Activated naive CD8-positive, alpha-beta T cell treated with anti-CD3 and anti-CD28 coated beads, Interleukin-2, amount 10 ng/mL, durations not matched to agents 7 days and 5 days (primary cell): ENCODE results near the gene TMCC3. TPM values are rescaled to one million over a fixed set of nuclear protein-coding genes. Genes with fewer than 3 reads are reported as not detected.

ENCODE experiments used
- ATAC-seq: fragments of 150-1000 bp; cut with Tn5 transposase; one replicate; pipeline ENCODE4 v1.10.0; 2021; ENCODE audit warnings: low read depth, moderate library complexity
- POLR2A ChIA-PET: fragments of 350-600 bp; sonication (Branson Sonifier 250); formaldehyde crosslinking; loops from one replicate; lab custom pipeline; 2021; ENCODE audit warnings: antibody characterized with exemption; lab: Charles Lee
- DNase-seq: peaks from one replicate; pipeline ENCODE4 v3.0.0; 2021
- H3K27ac Mint-ChIP-seq: one replicate; pipeline ENCODE4 v1.8.0; 2022; ENCODE audit warnings: mild to moderate bottlenecking, mixed read lengths
- H3K27me3 Mint-ChIP-seq: one replicate; pipeline ENCODE4 v1.8.0; 2022; ENCODE audit warnings: mild to moderate bottlenecking, moderate library complexity, mixed read lengths
- H3K36me3 Mint-ChIP-seq: one replicate; pipeline ENCODE4 v1.8.0; 2021; ENCODE audit warnings: mild to moderate bottlenecking, mixed read lengths
- H3K4me1 Mint-ChIP-seq: one replicate; pipeline ENCODE4 v1.8.0; 2021; ENCODE audit warnings: mixed read lengths
- H3K4me3 Mint-ChIP-seq: one replicate; pipeline ENCODE4 v1.8.0; 2022; ENCODE audit warnings: mild to moderate bottlenecking, moderate library complexity, mixed read lengths
- H3K9me3 Mint-ChIP-seq: one replicate; pipeline ENCODE4 v1.8.0; 2021; ENCODE audit warnings: mixed read lengths
- total RNA-seq, 2 experiments: library from RNA; stranded (reverse); gene quantifications; one replicate each; pipeline ENCODE4 v1.2.3, GENCODE V29; 2021

TMCC3 gene
- total RNA-seq, 2 experiments from 2014 or later = 0.83 to 1.8 TPM

- peaks cover 3% of the 10 kb centered on the region for H3K36me3 Mint-ChIP-seq
Measured at GRCh38 chr12:94679554-94680195, 29.3 kb upstream of the TMCC3 start.

DNA sequence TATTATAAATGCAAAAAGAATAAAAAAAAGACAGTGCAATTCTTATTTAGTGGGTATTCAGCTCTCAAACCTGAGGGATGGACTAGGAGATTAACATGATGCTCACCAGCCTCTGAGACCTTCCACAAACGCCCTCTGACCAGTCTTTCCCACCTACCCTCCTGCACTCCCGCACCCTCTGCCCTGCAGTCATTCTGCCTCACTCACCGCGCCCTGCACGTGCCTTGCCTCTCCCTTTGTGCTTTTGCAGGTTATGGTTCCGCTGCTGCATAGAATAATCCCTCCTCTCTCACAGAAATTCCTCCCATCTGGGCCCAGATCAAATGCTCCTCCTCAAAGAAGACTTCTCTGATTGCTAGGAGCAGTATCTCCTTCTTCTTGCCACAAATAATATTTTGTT is 28.5 kb upstream of the TMCC3 start:
- POLR2A ChIA-PET = no interaction called here
- H3K36me3 Mint-ChIP-seq = peaks cover 3% of the 10 kb centered on the region
- no peak for ATAC-seq
- DNase-seq = no peak
- peaks cover 21% of the 10 kb centered on the region for H3K27me3 Mint-ChIP-seq
- H3K27ac Mint-ChIP-seq = no peak overlapping the region
- H3K9me3 Mint-ChIP-seq = peaks cover 3% of the 10 kb centered on the region
- H3K4me1 Mint-ChIP-seq = peaks cover 23% of the 10 kb centered on the region
- H3K4me3 Mint-ChIP-seq = no peak overlapping the region

More at GRCh38 chr12:94679554-94680195, 29.3 kb upstream of the TMCC3 start:
- Mint-ChIP-seq H3K9me3 (peaks cover 3% of the 10 kb centered on the region), H3K27ac (no peak overlapping the region), H3K27me3 (peaks cover 21% of the 10 kb centered on the region), H3K4me3 (no peak overlapping the region), H3K4me1 (peaks cover 21% of the 10 kb centered on the region)
- DNase-seq (no peak), ATAC-seq (no peak)
- POLR2A ChIA-PET = no interaction called here

DNA sequence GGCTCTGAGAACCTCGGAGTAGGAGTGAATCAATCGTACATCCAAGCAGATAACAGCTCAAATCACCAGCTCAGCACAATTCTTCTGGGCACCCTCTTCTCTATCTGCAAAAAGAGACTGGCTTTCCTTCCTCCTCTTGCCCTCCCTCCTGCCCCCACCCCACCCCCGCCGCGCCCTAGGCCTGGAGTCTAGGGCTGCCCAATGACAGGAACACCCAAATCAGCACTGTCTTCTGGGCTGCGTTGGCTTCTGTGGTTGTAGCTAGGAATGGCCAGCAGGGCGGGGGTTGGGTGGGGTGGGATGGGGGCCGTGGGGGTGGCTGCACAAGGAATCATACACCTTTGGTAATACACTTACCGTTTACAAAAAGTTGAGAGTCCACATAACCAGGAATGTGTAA is 28.0 kb upstream of the TMCC3 start:
- DNase-seq (no peak), ATAC-seq (no peak)
- Mint-ChIP-seq H3K27ac (no peak overlapping the region), H3K27me3 (peaks cover 21% of the 10 kb centered on the region), H3K4me1 (peaks cover 22% of the 10 kb centered on the region), H3K9me3 (peaks cover 3% of the 10 kb centered on the region), H3K36me3 (peaks cover 3% of the 10 kb centered on the region), H3K4me3 (no peak overlapping the region)
- POLR2A ChIA-PET = no interaction called here

DNA sequence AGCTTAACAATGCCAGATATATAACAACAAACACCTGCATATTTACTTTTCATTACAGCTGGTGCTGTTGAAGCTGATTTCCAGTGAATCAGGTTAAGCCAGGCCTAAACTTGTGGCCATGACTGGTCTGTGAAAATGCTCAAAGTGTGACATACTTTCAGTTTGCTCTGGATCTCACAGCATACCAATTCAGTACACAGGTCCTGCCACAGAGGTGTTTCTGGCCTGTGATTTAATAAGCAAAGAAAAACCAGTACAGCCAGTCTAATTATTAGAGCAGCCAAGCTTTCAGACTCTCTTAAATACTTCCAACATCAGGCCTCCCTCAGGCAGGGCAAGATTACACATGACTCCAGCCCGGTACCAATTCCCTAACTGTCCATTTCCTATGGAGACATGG is 27.4 kb upstream of the TMCC3 start:
- ATAC-seq = no peak
- POLR2A ChIA-PET = no interaction called here
- no peak for DNase-seq
- Mint-ChIP-seq H3K27ac (no peak overlapping the region), H3K4me3 (no peak overlapping the region), H3K36me3 (peaks cover 3% of the 10 kb centered on the region), H3K27me3 (peaks cover 19% of the 10 kb centered on the region), H3K4me1 (peaks cover 20% of the 10 kb centered on the region), H3K9me3 (peaks cover 3% of the 10 kb centered on the region)

DNA sequence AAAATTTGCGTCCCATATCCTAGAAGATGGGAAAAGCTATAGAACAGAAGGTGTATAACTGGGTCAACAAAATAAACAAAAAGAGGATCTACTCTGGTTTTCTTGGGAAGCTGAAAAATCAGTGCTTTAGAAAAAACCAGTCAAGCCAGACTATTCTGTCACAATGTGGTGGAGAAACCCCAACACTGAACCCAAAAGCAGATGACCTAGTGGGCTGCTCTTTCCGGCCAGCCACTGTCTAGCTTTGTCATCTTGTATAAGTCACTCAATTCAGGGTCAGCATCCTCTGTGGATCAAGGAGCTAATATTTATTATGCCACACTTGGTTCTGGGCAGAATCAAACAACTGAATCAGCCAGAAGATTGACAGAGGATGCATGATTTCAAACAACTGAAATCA is 26.6 kb upstream of the TMCC3 start:
- H3K36me3 Mint-ChIP-seq = peaks cover 3% of the 10 kb centered on the region
- DNase-seq = no peak
- H3K27me3 Mint-ChIP-seq = peaks cover 13% of the 10 kb centered on the region
- peaks cover 3% of the 10 kb centered on the region for H3K9me3 Mint-ChIP-seq
- no peak overlapping the region for H3K4me3 Mint-ChIP-seq
- POLR2A ChIA-PET = no interaction called here
- no peak for ATAC-seq
- H3K27ac Mint-ChIP-seq = no peak overlapping the region
- peaks cover 20% of the 10 kb centered on the region for H3K4me1 Mint-ChIP-seq

DNA sequence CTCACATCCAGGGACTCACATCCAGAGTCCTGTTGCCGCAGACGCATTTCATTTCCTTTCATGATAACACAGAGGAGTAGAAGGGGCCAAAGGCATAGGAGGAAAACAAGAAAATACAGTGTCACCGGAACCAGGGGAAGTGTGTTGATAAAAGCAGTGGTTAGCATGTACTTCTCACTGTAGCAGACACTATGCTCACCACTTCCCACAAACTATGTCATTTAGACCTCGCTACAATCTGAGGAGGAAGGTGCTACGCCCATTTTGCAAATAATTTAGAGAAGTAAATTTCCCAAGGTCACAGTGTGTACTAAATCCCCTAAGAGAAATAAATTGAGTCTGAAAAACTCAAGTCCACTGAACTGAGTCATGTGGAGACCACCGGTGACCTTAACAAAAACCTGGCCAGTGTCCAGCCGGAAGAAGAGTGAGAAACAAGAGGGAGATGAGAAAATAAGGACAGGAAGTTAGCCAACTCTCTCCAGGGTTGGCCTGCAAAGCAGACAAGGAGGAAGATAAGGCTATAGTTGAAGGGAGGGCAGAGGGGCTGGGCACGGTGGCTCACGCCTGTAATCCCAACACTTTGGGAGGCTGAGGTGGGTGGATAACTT is 25.8 kb upstream of the TMCC3 start:
- Mint-ChIP-seq H3K27ac (peak overlapping the region; percentile 84), H3K9me3 (peaks cover 3% of the 10 kb centered on the region), H3K36me3 (peaks cover 3% of the 10 kb centered on the region), H3K4me3 (peak overlapping the region; percentile 67), H3K4me1 (peaks cover 20% of the 10 kb centered on the region), H3K27me3 (peaks cover 17% of the 10 kb centered on the region)
- peak; percentile 99 for ATAC-seq
- POLR2A ChIA-PET = no interaction called here
- no peak for DNase-seq

DNA sequence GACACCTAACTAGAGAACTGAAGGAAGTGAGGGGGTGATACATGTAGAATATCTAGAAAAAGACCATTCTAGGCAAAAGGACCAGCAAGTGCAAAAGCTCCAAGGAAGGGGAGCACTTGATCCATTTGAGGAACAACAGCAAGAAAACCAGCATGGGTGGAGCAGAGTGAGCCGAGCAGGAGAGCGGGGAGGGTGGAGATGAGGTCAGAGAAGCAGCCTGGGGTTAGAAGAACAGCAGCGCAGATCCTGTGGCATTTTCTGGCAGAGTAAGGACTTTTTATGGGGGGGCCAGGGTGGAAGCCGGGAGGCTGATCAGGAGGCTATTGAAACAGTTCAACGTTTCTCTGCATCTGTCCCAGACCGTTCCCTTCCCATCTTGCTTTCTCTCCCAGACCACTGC is 24.5 kb upstream of the TMCC3 start:
- Mint-ChIP-seq H3K9me3 (no peaks in the 10 kb centered on the region), H3K4me3 (no peak overlapping the region), H3K27me3 (peaks cover 17% of the 10 kb centered on the region), H3K27ac (no peak overlapping the region), H3K36me3 (peaks cover 3% of the 10 kb centered on the region), H3K4me1 (peaks cover 20% of the 10 kb centered on the region)
- POLR2A ChIA-PET = no interaction called here
- ATAC-seq = no peak
- DNase-seq = no peak

DNA sequence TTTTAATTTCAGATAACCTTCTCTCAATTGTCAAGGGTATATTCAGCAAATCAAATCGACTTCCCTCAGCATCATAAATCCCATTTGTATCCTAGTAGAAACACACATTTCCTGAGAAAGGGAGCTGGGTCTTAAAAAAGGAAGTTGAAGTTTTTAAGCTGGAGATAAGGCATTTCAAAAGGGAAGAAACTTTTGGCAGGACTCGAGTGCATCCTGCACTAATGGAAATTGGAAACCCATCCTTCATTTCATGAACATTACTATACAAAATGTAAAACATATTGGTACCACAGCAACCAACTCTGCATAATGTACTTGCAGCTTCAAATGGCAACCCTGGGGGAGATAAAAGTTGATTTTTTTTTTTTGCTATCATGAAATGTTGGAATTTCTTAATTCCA is 23.7 kb upstream of the TMCC3 start:
- Mint-ChIP-seq H3K4me1 (peaks cover 20% of the 10 kb centered on the region), H3K4me3 (no peak overlapping the region), H3K27ac (no peak overlapping the region), H3K27me3 (peaks cover 17% of the 10 kb centered on the region), H3K36me3 (peaks cover 3% of the 10 kb centered on the region), H3K9me3 (no peaks in the 10 kb centered on the region)
- no peak for DNase-seq
- POLR2A ChIA-PET = no interaction called here
- ATAC-seq = no peak

DNA sequence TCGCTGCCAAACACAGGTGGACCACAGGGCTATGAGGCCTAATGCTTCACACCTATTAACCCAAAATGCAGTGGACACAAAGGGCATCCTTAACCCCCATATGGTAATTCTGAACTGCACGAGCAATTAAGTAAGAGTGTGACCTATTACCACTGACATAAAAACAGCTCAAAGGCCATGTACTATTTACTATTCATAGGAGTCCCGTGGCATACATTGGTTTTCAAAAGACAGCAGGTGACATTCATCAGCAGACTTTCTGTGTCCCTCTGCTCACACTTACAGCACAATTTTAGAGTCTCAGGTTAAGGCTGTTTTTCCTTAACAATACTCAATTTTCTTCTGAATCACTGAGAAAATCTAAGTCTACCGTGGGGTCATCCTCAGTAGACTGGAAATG is 23.1 kb upstream of the TMCC3 start:
- no peak for ATAC-seq
- Mint-ChIP-seq H3K4me3 (no peak overlapping the region), H3K9me3 (no peaks in the 10 kb centered on the region), H3K27ac (no peak overlapping the region), H3K36me3 (peaks cover 2% of the 10 kb centered on the region), H3K4me1 (peaks cover 20% of the 10 kb centered on the region), H3K27me3 (peaks cover 18% of the 10 kb centered on the region)
- DNase-seq = no peak
- POLR2A ChIA-PET = no interaction called here

- H3K4me3 Mint-ChIP-seq = no peak overlapping the region
- H3K4me1 Mint-ChIP-seq = peaks cover 16% of the 10 kb centered on the region
- ATAC-seq (no peak), DNase-seq (no peak)
- peaks cover 19% of the 10 kb centered on the region for H3K27me3 Mint-ChIP-seq
- no peak overlapping the region for H3K27ac Mint-ChIP-seq
- no peaks in the 10 kb centered on the region for H3K9me3 Mint-ChIP-seq
- H3K36me3 Mint-ChIP-seq = peaks cover 2% of the 10 kb centered on the region
- POLR2A ChIA-PET = no interaction called here
Measured at GRCh38 chr12:94671917-94672316, 21.6 kb upstream of the TMCC3 start.

- Mint-ChIP-seq H3K4me1 (peaks cover 6% of the 10 kb centered on the region), H3K9me3 (no peaks in the 10 kb centered on the region), H3K4me3 (no peak overlapping the region), H3K27ac (no peak overlapping the region), H3K36me3 (no peaks in the 10 kb centered on the region), H3K27me3 (peaks cover 20% of the 10 kb centered on the region)
- no peak for DNase-seq
- POLR2A ChIA-PET = no interaction called here
- ATAC-seq = no peak
Measured at GRCh38 chr12:94670898-94671297, 20.5 kb upstream of the TMCC3 start.

GRCh38 chr12:94670075-94670474 is 19.7 kb upstream of the TMCC3 start:
- no peak overlapping the region for H3K27ac Mint-ChIP-seq
- DNase-seq = no peak
- no peaks in the 10 kb centered on the region for H3K9me3 Mint-ChIP-seq
- no peak overlapping the region for H3K4me3 Mint-ChIP-seq
- H3K4me1 Mint-ChIP-seq = peaks cover 4% of the 10 kb centered on the region
- ATAC-seq = no peak
- H3K27me3 Mint-ChIP-seq = peaks cover 16% of the 10 kb centered on the region
- H3K36me3 Mint-ChIP-seq = no peaks in the 10 kb centered on the region
- POLR2A ChIA-PET = no interaction called here

GRCh38 chr12:94667031-94667540 is 16.7 kb upstream of the TMCC3 start:
- H3K9me3 Mint-ChIP-seq = no peaks in the 10 kb centered on the region
- peaks cover 18% of the 10 kb centered on the region for H3K27me3 Mint-ChIP-seq
- H3K4me1 Mint-ChIP-seq = no peaks in the 10 kb centered on the region
- H3K36me3 Mint-ChIP-seq = no peaks in the 10 kb centered on the region
- DNase-seq (no peak), ATAC-seq (no peak)
- H3K27ac Mint-ChIP-seq = no peak overlapping the region
- no peak overlapping the region for H3K4me3 Mint-ChIP-seq
- POLR2A ChIA-PET = interaction anchor here (0.7 kb wide), 1 partner anchor 16 kb away, joined by 6 read pairs; no protein-coding TSS in a partner anchor

DNA sequence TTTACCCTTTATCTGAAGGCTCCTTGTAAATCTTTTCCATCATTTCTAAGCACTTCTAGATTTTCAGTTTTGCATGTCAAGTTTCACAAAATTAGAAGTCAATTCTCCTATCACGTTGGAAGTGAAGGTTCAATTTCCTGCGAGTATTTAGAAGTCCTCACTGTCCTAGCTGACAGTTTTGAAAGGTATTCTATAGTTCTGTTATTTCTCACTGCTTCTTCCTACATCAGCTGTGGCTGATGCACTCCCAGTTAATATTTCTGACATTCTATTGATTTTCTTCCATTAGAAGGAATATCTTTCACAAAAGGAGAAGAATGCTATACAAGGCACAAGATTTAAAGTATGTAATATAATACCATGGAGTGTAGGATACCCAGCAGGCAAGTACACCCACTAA is 15.8 kb upstream of the TMCC3 start:
- H3K4me3 Mint-ChIP-seq = no peak overlapping the region
- POLR2A ChIA-PET = no interaction called here
- H3K27ac Mint-ChIP-seq = no peak overlapping the region
- no peaks in the 10 kb centered on the region for H3K36me3 Mint-ChIP-seq
- ATAC-seq = no peak
- DNase-seq = no peak
- no peaks in the 10 kb centered on the region for H3K9me3 Mint-ChIP-seq
- H3K27me3 Mint-ChIP-seq = peaks cover 11% of the 10 kb centered on the region
- H3K4me1 Mint-ChIP-seq = no peaks in the 10 kb centered on the region
